HG03108 (cell line): ENCODE data around the gene TBX5.
"Not testable (repeated sequence)": the region's sequence is repeated elsewhere in the genome, so short reads cannot be mapped to it uniquely, and the experiment has no call there.

Source experiments
- ATAC-seq: cut with Tn5 transposase; IDR thresholded peaks from one replicate; pipeline ENCODE4 v1.9.1; 2021; ENCODE audit warnings: moderate library complexity; ENCODE audit not compliant: unreplicated experiment

The TBX5 gene

GRCh38 chr12:114384739-114385138, 21.2 kb downstream of the TBX5 start:
- no peak for ATAC-seq

- no peak for ATAC-seq
These were observed 24.8 kb downstream of the TBX5 start for GRCh38 chr12:114381177-114381576.

GRCh38 chr12:114371733-114372132, 34.2 kb downstream of the TBX5 start:
- ATAC-seq: no peak

DNA sequence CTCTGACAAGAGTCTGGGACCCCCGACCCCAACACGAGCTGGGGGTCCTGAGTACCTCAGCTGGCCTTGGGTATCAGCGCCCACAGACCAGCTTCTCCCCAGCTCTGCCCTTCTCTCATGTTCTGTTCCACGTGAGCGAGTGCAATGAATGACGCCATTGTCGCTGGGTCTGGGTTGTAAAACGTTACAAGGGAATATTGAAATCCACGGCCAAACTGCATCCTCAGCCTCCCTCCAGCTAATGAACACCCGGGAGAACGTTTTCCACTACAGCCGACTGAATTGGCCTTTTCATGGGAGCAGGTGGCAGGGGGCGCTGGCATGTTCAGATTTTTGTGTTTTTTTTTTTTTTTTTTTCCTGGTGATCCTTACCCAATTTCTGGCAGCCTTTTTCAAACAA, 34.7 kb downstream of the TBX5 start:
- ATAC-seq: no peak

- ATAC-seq: no peak
These were observed 37.1 kb downstream of the TBX5 start for GRCh38 chr12:114368685-114369452.

GRCh38 chr12:114361992-114362391, 44.0 kb downstream of the TBX5 start:
- ATAC-seq: no peak

- ATAC-seq: no peak
These were observed 44.4 kb downstream of the TBX5 start for GRCh38 chr12:114361545-114361944.

GRCh38 chr12:114360485-114360884, 45.5 kb downstream of the TBX5 start:
- ATAC-seq: no peak

DNA sequence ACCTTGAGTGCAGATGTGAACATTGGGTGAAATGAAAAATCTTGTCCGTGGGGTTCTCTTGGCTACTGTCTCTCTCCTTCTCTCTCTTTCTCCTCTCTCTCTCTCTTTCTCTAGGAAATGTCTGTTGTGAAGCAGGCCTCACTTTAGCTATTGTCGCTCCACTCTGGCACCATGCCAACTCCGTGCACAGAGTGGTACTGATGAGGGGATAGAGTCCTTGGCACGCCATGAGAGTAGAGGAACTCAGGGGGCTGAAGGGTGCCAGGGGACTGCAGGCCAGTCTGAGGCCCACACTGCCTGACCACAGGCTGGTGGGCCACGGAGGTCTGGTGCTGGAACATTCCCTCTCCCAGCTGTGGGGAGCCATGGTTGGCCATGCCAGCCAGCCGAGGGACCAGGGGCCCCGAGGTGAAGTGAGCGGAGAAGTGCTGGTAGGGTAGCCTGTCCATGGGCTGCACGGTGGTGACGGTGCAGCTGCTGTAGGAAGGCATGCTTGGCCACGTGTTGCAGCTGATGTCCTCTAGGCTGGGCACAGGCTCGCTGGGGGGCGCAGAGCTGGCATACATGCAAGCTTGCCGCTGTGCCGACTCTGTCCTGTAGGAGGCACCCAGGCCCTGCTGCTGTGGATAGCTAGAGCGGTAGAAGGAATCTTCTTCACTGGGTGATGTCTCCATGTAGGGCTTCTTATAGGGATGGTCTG, 50.4 kb downstream of the TBX5 start:
- ATAC-seq: no peak

- not testable (repeated sequence) for ATAC-seq
These were observed 56.7 kb downstream of the TBX5 start for GRCh38 chr12:114349239-114349638.

GRCh38 chr12:114347861-114348260, 58.1 kb downstream of the TBX5 start:
- ATAC-seq: no peak

- no peak for ATAC-seq
These were observed 61.1 kb downstream of the TBX5 start for GRCh38 chr12:114344831-114345230.

- no peak for ATAC-seq
These were observed 61.7 kb downstream of the TBX5 start for GRCh38 chr12:114344303-114344663.

DNA sequence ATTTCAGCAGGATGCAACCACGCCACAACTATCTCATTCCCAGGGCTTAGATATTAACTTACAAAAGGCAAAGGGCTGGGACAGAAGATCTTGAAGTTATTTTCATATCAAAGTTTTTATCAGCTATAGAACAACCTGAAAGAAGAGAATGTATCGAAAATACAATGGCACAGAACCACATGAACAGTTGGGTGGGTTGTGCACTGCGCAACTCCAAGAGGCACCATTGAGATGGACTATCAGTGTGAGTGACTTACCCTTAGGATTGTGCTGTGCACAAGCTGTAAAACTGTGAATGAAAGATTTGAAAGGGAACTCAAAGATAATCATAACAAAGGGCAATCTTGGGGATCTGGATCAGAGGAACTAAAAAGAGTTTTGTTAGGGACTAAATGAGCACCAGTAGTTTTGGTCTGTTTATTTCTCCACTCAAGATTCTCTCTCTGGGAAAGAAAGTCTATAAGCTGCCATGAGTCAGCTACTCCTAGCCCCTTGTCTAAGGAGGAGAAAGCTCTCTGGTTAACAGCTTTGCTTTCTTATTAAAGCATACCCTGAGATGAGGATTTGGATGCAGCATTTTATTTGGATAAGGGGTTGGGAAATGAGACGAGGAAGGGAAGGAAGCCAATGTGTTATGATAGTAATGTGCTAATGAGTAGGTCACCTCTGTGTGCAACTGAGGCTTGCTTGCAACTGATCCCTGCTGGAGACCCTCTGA, 62.2 kb downstream of the TBX5 start:
- ATAC-seq: no peak

DNA sequence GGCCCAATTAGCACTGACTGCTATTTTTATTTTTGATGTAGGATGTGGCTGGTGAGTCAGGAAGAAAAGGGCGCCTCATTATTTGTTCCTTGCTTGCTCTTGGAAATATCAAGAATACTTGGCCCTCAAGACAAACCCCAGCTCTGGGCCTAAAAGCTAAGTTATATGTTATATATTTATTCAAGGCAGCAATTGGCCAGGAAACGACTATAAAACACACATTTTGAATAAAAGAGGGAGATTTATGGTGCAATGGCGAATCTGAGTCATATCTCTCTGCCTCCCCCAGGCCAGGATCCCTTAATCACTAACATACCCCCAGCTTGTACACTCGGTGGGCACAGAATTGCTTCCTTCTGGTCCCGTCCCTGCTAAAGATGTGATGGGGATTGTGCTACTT, 63.3 kb downstream of the TBX5 start:
- no peak for ATAC-seq

DNA sequence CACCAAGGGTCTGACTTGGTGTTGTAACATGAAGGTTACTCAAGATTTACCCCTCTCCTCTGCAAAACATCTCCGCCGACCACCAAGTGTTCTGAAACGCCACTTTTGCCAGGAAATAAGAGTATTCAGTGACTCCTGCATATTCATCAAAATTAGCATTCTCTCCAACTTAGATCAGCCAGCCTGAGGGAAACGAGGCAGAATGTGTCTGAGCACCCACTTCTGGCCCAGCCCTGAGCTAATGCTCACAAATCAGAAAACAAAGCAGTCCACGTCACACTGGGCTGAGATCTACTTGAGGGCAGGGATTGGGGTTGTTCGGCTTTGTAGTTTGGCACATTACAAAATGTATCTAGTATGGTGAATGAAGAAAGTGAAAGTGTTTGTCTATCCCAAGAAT, 64.3 kb downstream of the TBX5 start:
- no peak for ATAC-seq

DNA sequence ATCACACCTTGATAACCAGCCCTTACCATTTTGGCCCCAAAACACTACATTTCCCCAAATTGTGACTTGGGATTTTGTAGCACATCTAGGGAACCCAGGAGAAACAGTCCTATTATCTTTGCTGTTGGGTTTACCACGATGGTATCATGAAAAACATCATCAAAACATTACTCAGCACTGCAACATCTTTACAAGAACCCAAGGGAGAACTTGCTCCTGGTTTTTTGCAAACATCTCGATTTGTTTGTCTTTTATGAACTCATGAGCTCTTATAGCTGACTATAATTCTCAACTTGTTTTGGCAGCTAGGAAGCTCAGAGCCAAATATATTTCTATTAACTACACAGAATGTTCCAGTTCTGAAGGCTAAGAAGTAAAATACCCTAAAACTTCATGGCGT, 65.7 kb downstream of the TBX5 start:
- ATAC-seq: no peak

GRCh38 chr12:114339626-114340025, 66.3 kb downstream of the TBX5 start:
- ATAC-seq: no peak

DNA sequence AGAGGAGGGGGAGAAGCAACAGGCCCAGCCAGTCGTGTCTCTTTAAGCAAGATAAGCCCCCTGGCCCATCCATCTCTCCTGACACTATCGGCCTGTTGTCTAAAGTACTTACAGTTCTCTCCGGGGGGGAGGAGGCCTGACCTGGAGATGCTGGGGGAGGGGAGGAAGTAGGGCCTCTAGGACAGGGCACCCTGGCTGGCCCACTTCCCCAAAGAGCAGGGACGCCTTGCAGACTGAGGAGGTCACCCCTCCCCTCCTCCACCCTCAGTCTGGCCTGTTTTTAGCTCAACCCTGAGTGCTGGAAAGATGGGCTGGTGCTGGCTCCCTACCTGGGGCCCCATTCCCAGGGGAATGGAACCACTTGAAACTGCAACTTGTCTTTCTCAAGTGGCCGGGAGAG, 70.3 kb downstream of the TBX5 start:
- ATAC-seq: no peak

DNA sequence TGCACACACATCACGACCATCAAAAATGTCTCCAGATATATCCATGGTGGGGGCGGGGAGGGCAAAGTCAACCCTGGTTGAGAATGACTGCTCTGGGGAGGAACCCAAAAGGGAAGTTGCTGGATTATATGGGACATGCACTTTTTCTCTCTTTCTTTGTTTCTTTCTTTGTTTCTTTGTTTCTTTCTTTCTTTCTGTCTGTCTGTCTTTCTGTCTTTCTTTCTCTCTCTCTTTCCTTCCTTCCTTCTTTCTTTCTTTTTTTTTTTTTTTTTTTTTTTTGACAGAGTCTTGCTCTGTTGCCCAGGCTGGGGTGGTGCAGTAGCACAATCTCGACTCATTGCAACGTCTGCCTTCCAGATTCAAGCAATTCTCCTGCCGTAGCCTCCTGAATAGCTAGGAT, 71.5 kb downstream of the TBX5 start:
- no peak for ATAC-seq

DNA sequence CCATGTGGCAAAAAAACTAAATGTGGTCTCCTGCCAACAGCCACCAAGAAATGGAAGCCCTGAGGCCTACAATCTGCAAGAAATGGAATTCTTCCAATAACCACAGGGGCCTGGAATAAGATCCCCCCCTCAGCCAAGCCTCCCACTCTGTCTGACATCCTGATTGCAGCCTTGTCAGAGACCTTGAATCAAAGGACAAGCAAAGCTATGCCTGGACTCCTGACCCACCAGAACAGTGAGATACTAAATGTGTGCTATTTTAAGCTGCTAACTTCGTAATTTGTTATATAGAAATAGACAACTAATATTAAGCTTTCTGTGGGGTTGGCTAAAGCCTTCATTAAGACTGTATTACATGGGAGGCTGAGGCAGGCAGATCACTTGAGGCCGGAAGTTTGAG, 77.7 kb downstream of the TBX5 start:
- no peak for ATAC-seq

DNA sequence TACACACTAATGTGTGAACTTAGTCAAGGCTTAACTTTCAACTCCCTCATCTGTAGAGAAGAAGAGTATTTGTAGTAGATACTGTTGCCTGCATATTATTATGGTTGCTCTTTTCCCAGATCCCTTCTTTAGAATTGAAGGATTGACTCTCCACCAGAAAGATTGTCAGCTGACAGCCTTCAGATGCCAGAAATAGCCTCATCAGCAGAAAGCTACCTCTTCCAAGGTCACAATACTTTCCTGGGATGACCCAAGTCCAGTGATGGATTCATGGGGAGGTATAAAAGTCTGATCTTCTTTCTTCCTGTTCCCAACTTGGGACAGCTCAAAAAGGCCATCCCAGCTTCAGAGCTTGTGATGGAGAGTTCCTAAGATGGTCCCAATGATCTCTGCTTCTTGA, 78.2 kb downstream of the TBX5 start:
- no peak for ATAC-seq
